Mucosa of rectum (tissue), 2 donors: ENCODE data around the gene OVOL2.

Experiments
- H3K27ac ChIP-seq, 2 donors: one replicate each; pipeline ENCODE4 v1.7.0; 2013; ENCODE audit warnings: inconsistent platforms in 2 of 2, low read depth in 2 of 2, low read length in 2 of 2
- H3K27me3 ChIP-seq, 2 donors: one replicate each; pipeline ENCODE4 v1.7.0; 2013; ENCODE audit warnings: low read length in 2 of 2; ENCODE audit not compliant: control insufficient read depth in 2 of 2, insufficient read depth in 2 of 2
- H3K36me3 ChIP-seq, 2 donors: one replicate each; pipeline ENCODE4 v1.7.0; 2013; ENCODE audit warnings: low read length in 2 of 2; ENCODE audit not compliant: control insufficient read depth in 2 of 2, insufficient read depth in 2 of 2
- H3K4me1 ChIP-seq, 2 donors: one replicate each; pipeline ENCODE4 v1.7.0; 2013; ENCODE audit warnings: low read length in 2 of 2, mild to moderate bottlenecking in 1 of 2; ENCODE audit not compliant: control insufficient read depth in 2 of 2, insufficient read depth in 2 of 2
- H3K4me3 ChIP-seq, 2 donors: one replicate each; pipeline ENCODE4 v1.7.0; 2013; ENCODE audit warnings: low read length in 2 of 2
- H3K9ac ChIP-seq, 2 donors: one replicate each; pipeline ENCODE4 v1.7.0; 2013; ENCODE audit warnings: low read length in 2 of 2, low read depth in 1 of 2, mild to moderate bottlenecking in 1 of 2
- H3K9me3 ChIP-seq, 2 donors: one replicate each; pipeline ENCODE4 v1.7.0; 2013; ENCODE audit warnings: low read length in 2 of 2; ENCODE audit not compliant: control insufficient read depth in 2 of 2
- donor health status: healthy.
- donor health status: Normal muscosa, but diverticular disease.

OVOL2 gene

GRCh38 chr20:17992224-17992637 is 65.5 kb downstream of the OVOL2 start:
- Histone ChIP-seq H3K4me3 (no peak overlapping the region), H3K9me3 (no peaks in the 10 kb centered on the region), H3K27me3 (no peaks in the 10 kb centered on the region), H3K9ac (no peak overlapping the region), H3K4me1 (peaks cover 0 to 23% of the 10 kb centered on the region in 2 donors), H3K36me3 (peaks cover 0 to 2% of the 10 kb centered on the region in 2 donors), H3K27ac (no peak overlapping the region)

GRCh38 chr20:17990278-17990972 is 67.3 kb downstream of the OVOL2 start:
- no peak overlapping the region for H3K4me3 ChIP-seq
- no peaks in the 10 kb centered on the region for H3K27me3 ChIP-seq
- H3K4me1 ChIP-seq, result peaks cover 5 to 20% of the 10 kb centered on the region in 2 donors
- H3K36me3 ChIP-seq, result peaks cover 0 to 2% of the 10 kb centered on the region in 2 donors
- H3K9me3 ChIP-seq, result no peaks in the 10 kb centered on the region
- no peak overlapping the region for H3K9ac ChIP-seq
- H3K27ac ChIP-seq, result peak overlapping the region in 1 of 2 donors; percentile 13

GRCh38 chr20:17987988-17988387 is 69.7 kb downstream of the OVOL2 start:
- no peak overlapping the region for H3K4me3 ChIP-seq
- H3K4me1 ChIP-seq, result peaks cover 5 to 28% of the 10 kb centered on the region in 2 donors
- no peak overlapping the region for H3K9ac ChIP-seq
- H3K9me3 ChIP-seq, result no peaks in the 10 kb centered on the region
- H3K27me3 ChIP-seq, result no peaks in the 10 kb centered on the region
- no peak overlapping the region for H3K27ac ChIP-seq
- peaks cover 0 to 9% of the 10 kb centered on the region in 2 donors for H3K36me3 ChIP-seq

- peak overlapping the region; percentile 63 to 75 for H3K27ac ChIP-seq
- no peaks in the 10 kb centered on the region for H3K27me3 ChIP-seq
- no peak overlapping the region for H3K4me3 ChIP-seq
- no peaks in the 10 kb centered on the region for H3K9me3 ChIP-seq
- peaks cover 0 to 9% of the 10 kb centered on the region in 2 donors for H3K36me3 ChIP-seq
- peak overlapping the region in 1 of 2 donors; percentile 52 for H3K9ac ChIP-seq
- H3K4me1 ChIP-seq, result peaks cover 5 to 15% of the 10 kb centered on the region in 2 donors
These were observed 72.2 kb downstream of the OVOL2 start for GRCh38 chr20:17985388-17986018.

- H3K36me3 ChIP-seq, result peaks cover 0 to 8% of the 10 kb centered on the region in 2 donors
- no peak overlapping the region for H3K9ac ChIP-seq
- no peaks in the 10 kb centered on the region for H3K27me3 ChIP-seq
- H3K9me3 ChIP-seq, result no peaks in the 10 kb centered on the region
- H3K4me1 ChIP-seq, result peaks cover 12 to 20% of the 10 kb centered on the region in 2 donors
- H3K4me3 ChIP-seq, result no peak overlapping the region
- H3K27ac ChIP-seq, result no peak overlapping the region
These were observed 81.4 kb downstream of the OVOL2 start for GRCh38 chr20:17976305-17976704.
